ENCODE results near the gene TWNK.

The TWNK gene

DNA sequence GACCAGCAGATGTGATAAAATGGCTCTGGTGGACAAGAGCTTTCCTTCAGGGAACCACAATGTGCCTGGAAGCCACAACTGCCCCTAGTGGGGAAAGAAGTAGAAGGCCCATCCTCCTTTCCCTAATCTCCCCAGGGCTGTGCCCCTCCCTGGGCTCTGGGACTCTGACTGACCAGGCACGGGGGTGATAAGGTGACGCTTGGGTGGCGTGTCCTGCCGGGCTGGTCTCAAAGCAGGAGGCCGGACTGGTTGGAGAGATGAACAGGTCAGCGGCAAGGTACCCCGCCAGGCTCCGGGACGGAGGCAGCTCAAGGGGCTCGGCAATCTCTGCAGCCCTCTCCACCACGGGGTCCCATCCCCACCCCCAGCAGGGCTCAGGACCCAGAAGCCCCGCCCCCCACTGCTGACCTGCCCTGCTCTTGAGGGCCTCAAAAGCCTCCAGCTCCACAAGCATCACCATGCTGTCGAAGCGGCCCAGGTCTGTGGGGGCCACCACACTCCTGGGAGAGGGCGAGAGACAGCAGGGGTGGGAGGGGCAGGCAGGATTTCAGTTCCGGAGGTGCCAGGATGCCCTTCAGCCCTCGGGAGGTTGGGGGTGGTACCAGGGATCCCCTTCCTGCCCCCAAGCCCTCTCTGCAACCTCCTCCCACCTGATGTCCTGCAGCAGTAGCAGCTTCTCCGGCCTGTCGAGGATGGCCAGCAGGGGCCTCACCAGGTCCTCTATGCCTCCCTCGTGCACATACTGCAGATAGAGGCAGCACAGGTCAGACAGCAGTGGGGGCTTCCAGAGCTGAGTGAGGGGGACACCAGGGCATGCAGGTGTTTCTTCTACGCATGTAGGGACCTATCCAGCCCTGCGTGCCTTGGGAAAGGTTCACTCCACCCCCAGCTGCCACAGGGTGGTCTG is 24.4 kb downstream of the TWNK start:
- DNase-seq (ENCODE audit: low spot score) = no peak

- peak; percentile 95 for DNase-seq (ENCODE audit: low spot score)
Observed at GRCh38 chr10:101012525-101013364, 25.4 kb downstream of the TWNK start.

GRCh38 chr10:101013365-101013825 is 26.1 kb downstream of the TWNK start:
- DNase-seq (ENCODE audit: low spot score) = no peak

DNA sequence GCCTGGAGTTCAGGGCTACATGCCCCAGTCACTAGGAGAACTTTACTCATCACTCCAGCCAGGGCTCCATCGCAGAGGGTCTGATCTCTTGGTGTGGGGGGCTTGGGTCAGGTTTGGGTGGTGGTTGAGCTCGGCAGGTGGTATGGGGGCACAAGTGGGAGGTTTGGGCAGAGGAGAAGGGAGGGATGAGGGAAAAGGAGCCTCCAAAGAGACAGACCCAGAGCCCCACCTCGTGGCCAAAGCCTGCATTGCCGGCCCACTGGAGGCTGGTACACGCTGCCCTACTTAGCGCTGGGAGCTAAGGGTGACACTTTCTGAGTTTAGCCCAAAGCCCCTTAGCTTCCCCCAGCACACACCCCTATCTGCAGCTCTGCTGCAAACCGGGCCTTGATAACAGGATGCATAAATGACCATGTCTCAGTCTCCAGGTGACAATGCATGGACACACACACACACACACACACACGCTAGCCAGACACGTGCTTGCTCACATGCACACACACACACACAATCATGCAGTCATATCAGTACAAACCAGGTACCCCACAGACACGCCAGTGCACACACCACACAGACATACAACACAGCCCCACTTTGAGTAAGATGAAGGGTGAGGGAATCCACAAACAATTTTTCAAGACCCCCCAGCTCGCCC is 27.0 kb downstream of the TWNK start:
- DNase-seq (ENCODE audit: low spot score) = peak; percentile 71

DNA sequence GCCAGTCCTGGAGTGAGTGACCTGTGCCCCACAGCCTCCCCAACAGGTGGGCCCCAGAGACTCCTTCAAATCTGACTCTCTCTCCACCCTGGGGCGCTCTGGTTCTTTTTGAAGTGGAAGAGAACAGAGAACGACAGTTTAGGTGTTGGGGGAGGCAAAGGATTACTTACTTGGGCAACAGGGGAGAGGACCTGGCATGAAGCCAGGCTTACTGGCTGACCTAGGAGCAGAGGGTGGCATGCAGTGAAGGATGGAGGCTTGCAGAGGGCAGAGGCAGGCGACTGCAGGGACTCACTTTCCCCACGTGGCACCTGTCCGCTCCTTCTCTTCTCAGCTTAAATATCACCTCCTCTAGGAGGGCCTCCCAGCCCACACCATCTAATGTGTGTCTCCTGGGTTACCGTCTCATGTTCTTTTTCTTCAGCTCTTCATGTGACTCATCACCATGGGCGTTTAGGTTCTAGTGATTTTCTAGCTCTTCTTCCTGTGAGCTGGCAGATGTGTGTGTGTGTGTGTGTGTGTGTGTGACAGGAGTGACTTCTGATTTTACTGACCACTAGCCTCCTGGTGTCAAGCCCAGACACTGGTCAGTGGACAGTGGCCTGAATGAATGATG is 27.7 kb downstream of the TWNK start:
- peak; percentile 94 for DNase-seq (ENCODE audit: low spot score)

DNA sequence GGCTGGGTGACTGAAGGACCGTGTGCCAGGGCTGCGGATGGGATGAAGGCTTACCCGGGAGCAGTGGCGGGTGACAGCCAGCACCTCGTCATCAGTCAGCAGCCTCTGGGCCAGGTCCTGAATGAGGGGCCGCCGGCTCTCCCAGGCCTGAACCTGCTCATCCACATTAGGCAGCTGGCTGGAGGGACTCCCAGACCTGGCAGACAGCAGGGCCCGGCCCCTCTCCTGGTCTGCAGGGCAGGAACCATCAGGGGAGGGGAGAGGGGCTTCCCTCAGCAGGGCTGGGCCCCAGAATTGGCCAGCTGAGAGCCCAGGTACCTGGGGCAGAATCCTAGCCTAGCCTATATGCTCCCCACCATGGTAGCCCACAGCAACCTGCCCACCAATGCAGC is 28.2 kb downstream of the TWNK start:
- DNase-seq (ENCODE audit: low spot score) = no peak

DNA sequence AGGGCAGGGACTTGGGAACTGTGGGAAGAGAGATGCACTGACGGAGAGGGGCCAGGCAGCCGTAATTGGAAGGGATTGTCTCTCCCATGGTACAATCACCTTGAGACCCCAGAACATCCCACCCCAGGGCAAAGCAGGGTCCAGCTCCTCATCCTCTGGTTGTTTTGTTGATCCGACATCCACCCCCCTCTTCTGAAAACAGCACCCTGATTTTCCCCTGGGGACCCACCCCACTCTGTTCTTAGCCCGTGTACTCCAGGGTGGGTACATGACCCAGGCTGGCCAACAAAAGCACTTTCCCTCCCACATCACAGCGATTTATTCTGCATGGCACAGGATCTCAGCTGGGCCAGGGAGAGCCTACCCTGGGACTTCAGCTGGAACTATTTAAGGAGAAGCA is 29.5 kb downstream of the TWNK start:
- DNase-seq (ENCODE audit: low spot score) = no peak

GRCh38 chr10:101018118-101018599 is 30.8 kb downstream of the TWNK start:
- DNase-seq (ENCODE audit: low spot score) = no peak

GRCh38 chr10:101018600-101019439 is 31.5 kb downstream of the TWNK start:
- peak; percentile 83 for DNase-seq (ENCODE audit: low spot score)

DNA sequence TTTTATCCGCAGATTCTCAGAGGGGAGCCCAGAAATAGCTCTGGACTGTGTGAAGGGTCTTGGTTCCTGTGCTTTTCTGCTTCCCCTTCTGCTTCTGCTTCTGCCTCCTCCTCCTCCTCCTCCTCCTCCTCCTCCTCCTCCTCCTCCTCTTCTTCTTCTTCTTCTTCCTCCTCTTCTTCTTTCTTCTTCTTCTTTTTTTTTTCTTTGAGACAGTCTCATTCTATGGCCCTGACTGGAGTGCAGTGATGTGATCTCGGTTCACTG is 32.0 kb downstream of the TWNK start:
- no peak for DNase-seq (ENCODE audit: low spot score)

GRCh38 chr10:101020427-101021075 is 33.2 kb downstream of the TWNK start:
- no peak for DNase-seq (ENCODE audit: low spot score)

GRCh38 chr10:101021239-101021638 is 33.9 kb downstream of the TWNK start:
- no peak for DNase-seq (ENCODE audit: low spot score)

DNA sequence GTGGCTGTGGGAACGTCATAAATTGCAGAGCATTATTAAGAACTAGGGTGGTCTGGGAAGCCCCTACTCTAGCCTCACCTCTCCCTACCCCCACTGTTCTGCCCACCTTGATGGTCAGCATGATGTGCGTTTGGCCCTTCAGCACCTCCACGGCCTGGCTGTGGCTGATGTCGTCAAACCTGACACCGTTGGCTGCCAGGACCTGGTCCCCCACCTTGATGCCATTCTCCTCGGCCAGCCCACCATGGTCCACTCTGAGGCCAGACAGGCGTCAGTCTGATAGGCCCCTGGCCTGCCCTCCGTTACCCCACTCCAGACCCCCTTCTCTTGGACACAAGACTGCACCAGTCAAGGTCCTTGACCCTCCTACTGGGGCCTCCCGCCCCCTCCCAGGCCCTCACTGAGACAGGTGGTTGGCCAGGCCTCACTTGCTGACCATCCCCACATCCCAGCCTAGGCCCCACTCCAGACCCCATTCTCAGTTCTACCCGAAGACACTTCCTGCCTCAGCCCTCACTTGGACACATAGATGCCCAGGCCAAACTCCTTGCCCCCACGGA is 34.4 kb downstream of the TWNK start:
- no peak for DNase-seq (ENCODE audit: low spot score)

DNA sequence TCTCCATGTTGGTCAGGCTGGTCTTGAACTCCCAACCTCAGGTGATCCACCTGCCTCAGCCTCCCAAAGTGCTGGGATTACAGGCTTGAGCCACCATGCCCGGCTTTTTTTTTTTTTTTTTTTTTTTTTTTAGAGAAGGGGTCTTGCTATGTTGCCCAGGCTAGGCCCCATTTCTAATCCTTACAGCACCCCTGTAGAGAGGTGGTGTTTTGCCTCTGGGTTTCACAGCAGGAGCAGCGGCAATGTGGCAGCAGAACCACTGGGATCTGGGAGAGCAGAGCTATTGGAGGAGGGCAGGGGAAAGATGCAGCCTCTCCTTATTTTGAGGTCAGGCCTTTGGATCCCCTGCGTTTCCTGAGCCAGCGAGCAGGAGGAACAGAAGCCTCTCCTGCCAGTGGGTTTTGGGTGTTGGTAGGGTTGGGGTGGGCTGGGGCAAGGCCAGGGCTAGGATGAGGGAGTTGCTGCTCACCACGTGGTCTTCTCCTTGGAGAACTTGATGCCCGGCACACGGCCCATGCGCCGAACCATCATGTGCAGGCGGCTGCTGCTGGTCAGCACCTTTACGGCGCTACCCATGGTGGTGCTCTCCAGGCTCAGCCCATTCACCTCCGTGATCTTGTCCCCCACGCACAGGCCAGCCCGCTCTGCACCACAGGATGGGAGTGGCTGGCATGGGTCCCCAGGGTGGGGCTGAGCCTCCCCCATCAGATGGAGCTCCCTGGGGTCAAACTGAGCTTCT is 35.8 kb downstream of the TWNK start:
- DNase-seq (ENCODE audit: low spot score) = no peak

GRCh38 chr10:101027106-101027720 is 39.9 kb downstream of the TWNK start:
- DNase-seq (ENCODE audit: low spot score) = no peak

- peak; percentile 29 for DNase-seq (ENCODE audit: low spot score)
Observed at GRCh38 chr10:101028446-101029337, 41.3 kb downstream of the TWNK start.

DNA sequence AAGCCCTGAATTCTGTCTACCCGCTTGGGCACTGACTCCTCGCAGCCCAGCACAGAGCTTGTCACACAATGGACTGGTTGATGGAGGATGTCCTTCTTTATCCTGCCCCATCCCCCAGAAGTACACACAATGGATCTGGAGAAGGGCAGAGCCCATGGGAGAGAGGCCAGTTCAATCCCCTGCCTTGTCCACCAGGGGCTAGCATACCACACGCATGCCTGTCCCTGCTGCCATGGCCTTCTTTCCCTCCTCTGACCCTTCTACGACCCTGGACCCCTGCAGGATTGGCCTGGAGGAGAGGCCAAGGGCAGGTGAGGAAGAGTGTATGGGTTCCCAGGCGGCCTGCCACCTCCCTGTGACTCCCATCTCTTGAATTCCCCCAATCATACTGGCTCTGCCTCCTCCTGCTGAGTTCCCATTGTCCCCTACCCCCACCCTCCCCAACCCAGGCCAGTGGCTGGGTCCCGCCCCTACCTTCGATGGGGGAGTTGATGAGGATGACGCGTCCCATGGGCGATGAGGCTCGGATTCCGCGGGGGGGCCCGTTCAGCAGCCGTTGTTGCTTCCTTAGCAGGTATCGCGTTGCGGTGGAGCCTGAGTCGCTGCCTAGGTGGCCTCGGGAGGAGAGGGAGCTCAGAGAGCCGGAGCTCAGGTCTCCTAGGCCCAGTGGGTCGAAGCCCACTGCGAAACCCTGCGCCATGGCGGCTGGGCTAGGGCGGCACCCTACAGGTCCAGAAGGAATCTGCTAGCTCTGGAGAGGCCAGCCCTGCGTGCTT is 42.4 kb downstream of the TWNK start:
- peak; percentile 31 for DNase-seq (ENCODE audit: low spot score)

All from kidney tubule cell (primary cell).